Measurements from ENCODE around the gene CNTF. TPM values are rescaled to one million over a fixed set of nuclear protein-coding genes. Genes with fewer than 3 reads are reported as not detected.

Gene CNTF
- polyA plus RNA-seq, 3 donors: 2.1 TPM; not detected in 2

DNA sequence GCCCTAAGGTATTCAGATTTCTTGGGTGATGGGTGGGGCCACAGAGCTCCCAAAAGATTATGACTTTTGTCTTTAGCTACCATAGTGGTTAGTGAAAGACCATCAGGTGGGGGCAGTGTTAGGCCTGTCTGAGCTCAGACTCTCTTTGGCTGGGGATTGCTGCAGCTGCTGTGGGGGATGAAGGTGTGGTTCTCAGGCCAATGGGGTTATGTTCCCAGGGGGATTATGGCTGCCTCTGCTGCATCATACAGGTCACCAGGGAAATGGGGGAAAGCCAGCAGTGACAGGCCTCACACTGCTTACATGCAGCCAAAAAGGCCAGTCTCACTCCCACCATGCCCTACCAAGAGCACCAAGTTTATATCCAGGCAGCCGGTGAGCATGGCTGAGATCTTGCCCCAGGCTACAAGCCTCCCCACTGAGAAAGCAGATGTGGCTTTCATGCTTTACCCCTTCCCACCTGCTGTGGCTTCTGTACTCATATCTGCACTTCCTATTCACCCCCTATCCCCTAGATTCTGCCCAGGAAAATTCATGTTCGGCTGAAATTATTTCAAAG is 24.8 kb downstream of the CNTF start:
- WGBS (ENCODE audit: insufficient coverage): 75% methylated on average over 1 of the region's 2 CpGs
- peaks cover 0 to 22% (median 13%) of the 10 kb centered on the region in 7 donors for H3K9me3 Mint-ChIP-seq

DNA sequence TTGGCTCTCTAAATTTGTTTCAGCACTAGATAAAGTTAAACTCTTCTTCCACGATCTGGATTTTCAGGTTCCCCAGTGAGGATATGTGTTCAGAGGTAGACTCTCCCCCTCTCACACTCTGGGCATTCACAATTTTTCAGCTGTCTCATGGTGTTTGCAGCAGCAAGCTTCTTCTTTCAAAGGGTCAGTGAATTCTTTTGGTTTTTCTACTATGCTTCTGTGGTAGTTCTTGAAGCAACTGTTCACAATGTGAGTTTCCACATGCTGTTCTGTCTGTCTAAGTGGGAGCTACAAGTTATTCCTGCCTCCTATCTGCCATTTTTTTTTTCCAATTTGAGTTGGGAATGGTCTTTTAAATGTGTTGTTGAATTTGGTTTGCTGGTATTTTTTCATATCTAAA is 25.4 kb downstream of the CNTF start:
- Histone ChIP-seq H3K9me3 (replicated peaks in 1 of 2; ENCODE audit: control insufficient read depth in 1 of 2, insufficient read depth in 1 of 2, low read length in 2 of 2) (peaks cover 8 to 9% of the 10 kb centered on the region in 2 donors), H3K4me2 (replicated peaks; ENCODE audit: extremely low read depth, low read length, poor library complexity, severe bottlenecking) (no peak overlapping the region), H3K27me3 (ENCODE audit: control insufficient read depth in 2 of 2, insufficient read depth in 2 of 2, low read length in 2 of 2) (no peaks in the 10 kb centered on the region), H3K79me2 (ENCODE audit: insufficient read depth, low read length) (no peaks in the 10 kb centered on the region), H2AFZ (ENCODE audit: insufficient read depth, low read depth, low read length, poor library complexity, severe bottlenecking) (no peak overlapping the region), H3K4me1 (ENCODE audit: control insufficient read depth in 1 of 2, insufficient read depth in 2 of 2, low read length in 2 of 2) (no peaks in the 10 kb centered on the region), H4K20me1 (ENCODE audit: insufficient read depth, low read length) (no peaks in the 10 kb centered on the region), H3K36me3 (replicated peaks in 1 of 2; ENCODE audit: control insufficient read depth in 1 of 2, insufficient read depth in 2 of 2, low read length in 2 of 2) (no peaks in the 10 kb centered on the region), H3K4me3 (replicated peaks in 1 of 3; ENCODE audit: low read depth in 2 of 3, low read length in 3 of 3) (no peak overlapping the region), H3K9ac (ENCODE audit: insufficient read depth, low read length, poor library complexity, severe bottlenecking) (no peak overlapping the region), H3K27ac (ENCODE audit: low read depth in 1 of 2, low read length in 2 of 2) (no peak overlapping the region)
- Mint-ChIP-seq H3K4me1 (no peaks in the 10 kb centered on the region), H3K36me3 (no peaks in the 10 kb centered on the region), H3K9me3 (peaks cover 0 to 22% (median 13%) of the 10 kb centered on the region in 7 donors), H3K4me3 (no peak overlapping the region), H3K27me3 (ENCODE audit: low read depth in 3 of 3) (peaks cover 0 to 4% (median 0%) of the 10 kb centered on the region in 3 donors), H3K27ac (no peak overlapping the region)
- no CpG with 5 or more reads among the region's 1 CpG for WGBS (ENCODE audit: insufficient coverage)
- intact Hi-C loops (cut with micrococcal nuclease): no loop called here
- TF ChIP-seq, protein P1, sequence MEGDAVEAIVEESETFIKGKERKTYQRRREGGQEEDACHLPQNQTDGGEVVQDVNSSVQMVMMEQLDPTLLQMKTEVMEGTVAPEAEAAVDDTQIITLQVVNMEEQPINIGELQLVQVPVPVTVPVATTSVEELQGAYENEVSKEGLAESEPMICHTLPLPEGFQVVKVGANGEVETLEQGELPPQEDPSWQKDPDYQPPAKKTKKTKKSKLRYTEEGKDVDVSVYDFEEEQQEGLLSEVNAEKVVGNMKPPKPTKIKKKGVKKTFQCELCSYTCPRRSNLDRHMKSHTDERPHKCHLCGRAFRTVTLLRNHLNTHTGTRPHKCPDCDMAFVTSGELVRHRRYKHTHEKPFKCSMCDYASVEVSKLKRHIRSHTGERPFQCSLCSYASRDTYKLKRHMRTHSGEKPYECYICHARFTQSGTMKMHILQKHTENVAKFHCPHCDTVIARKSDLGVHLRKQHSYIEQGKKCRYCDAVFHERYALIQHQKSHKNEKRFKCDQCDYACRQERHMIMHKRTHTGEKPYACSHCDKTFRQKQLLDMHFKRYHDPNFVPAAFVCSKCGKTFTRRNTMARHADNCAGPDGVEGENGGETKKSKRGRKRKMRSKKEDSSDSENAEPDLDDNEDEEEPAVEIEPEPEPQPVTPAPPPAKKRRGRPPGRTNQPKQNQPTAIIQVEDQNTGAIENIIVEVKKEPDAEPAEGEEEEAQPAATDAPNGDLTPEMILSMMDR (IDR thresholded peaks at IDR 0.05): no peak
- DNase-seq: no peak

More for the DNA sequence above, 24.8 kb downstream of the CNTF start:
- Histone ChIP-seq H3K4me3 (replicated peaks in 1 of 3; ENCODE audit: low read depth in 2 of 3, low read length in 3 of 3) (no peak overlapping the region), H3K4me2 (replicated peaks; ENCODE audit: extremely low read depth, low read length, poor library complexity, severe bottlenecking) (no peak overlapping the region), H3K36me3 (replicated peaks in 1 of 2; ENCODE audit: control insufficient read depth in 1 of 2, insufficient read depth in 2 of 2, low read length in 2 of 2) (no peaks in the 10 kb centered on the region), H3K9ac (ENCODE audit: insufficient read depth, low read length, poor library complexity, severe bottlenecking) (no peak overlapping the region), H3K4me1 (ENCODE audit: control insufficient read depth in 1 of 2, insufficient read depth in 2 of 2, low read length in 2 of 2) (no peaks in the 10 kb centered on the region), H3K27ac (ENCODE audit: low read depth in 1 of 2, low read length in 2 of 2) (no peak overlapping the region), H3K9me3 (replicated peaks in 1 of 2; ENCODE audit: control insufficient read depth in 1 of 2, insufficient read depth in 1 of 2, low read length in 2 of 2) (peaks cover 8 to 9% of the 10 kb centered on the region in 2 donors), H3K79me2 (ENCODE audit: insufficient read depth, low read length) (no peaks in the 10 kb centered on the region), H4K20me1 (ENCODE audit: insufficient read depth, low read length) (no peaks in the 10 kb centered on the region), H3K27me3 (ENCODE audit: control insufficient read depth in 2 of 2, insufficient read depth in 2 of 2, low read length in 2 of 2) (no peaks in the 10 kb centered on the region), H2AFZ (ENCODE audit: insufficient read depth, low read depth, low read length, poor library complexity, severe bottlenecking) (no peak overlapping the region)
- no peaks in the 10 kb centered on the region for H3K36me3 Mint-ChIP-seq
- intact Hi-C loops (cut with micrococcal nuclease): no loop called here
- TF ChIP-seq, protein P1 (IDR thresholded peaks at IDR 0.05): no peak
- DNase-seq: no peak
- no peak overlapping the region for H3K27ac Mint-ChIP-seq
- H3K4me3 Mint-ChIP-seq: no peak overlapping the region
- no peaks in the 10 kb centered on the region for H3K4me1 Mint-ChIP-seq
- H3K27me3 Mint-ChIP-seq (ENCODE audit: low read depth in 3 of 3): peaks cover 0 to 4% (median 0%) of the 10 kb centered on the region in 3 donors

Measured in CD14-positive monocyte (primary cell).